RWPE2 (cell line): ENCODE results near the gene ERGIC1.

ENCODE experiments used
- ATAC-seq: fragments of 200-7000 bp; cut with Tn5 transposase; 3 replicates; pipeline ENCODE4 v1.9.1; 2021; ENCODE audit warnings: low read depth
- DNase-seq: peaks from one replicate; pipeline ENCODE4 v3.0.0-alpha.2; 2020; ENCODE audit warnings: low spot score
- H3K27ac ChIP-seq: fragments of 450-650 bp; 2 replicates; pipeline ENCODE4 v1.5.1; 2017; ENCODE audit warnings: mild to moderate bottlenecking; ENCODE audit not compliant: poor library complexity, severe bottlenecking
- H3K27me3 ChIP-seq: fragments of 250-450 bp; sonication (Bioruptor Pico); 2 replicates; pipeline ENCODE4 v1.5.1; 2021; ENCODE audit warnings: mild to moderate bottlenecking, moderate library complexity; ENCODE audit not compliant: insufficient read depth, poor library complexity, severe bottlenecking
- H3K36me3 ChIP-seq: fragments of 250-450 bp; sonication (Bioruptor Pico); 2 replicates; pipeline ENCODE4 v1.5.1; 2020; ENCODE audit warnings: low read depth, mild to moderate bottlenecking, moderate library complexity
- H3K4me1 ChIP-seq: fragments of 250-450 bp; sonication (Bioruptor Pico); 2 replicates; pipeline ENCODE4 v1.5.1; 2021; ENCODE audit warnings: mild to moderate bottlenecking, moderate library complexity; ENCODE audit not compliant: insufficient read depth, poor library complexity, severe bottlenecking
- H3K4me3 ChIP-seq: fragments of 250-450 bp; sonication (Bioruptor Pico); 2 replicates; pipeline ENCODE4 v1.5.1; 2021; ENCODE audit warnings: mild to moderate bottlenecking, moderate library complexity; ENCODE audit not compliant: severe bottlenecking
- H3K9me3 ChIP-seq: fragments of 250-450 bp; sonication (Bioruptor Pico); 2 replicates; pipeline ENCODE4 v1.5.1; 2021; ENCODE audit warnings: mild to moderate bottlenecking, moderate library complexity; ENCODE audit not compliant: severe bottlenecking
- CTCF ChIP-seq: fragments of 450-650 bp; IDR thresholded peaks from one replicate; pipeline ENCODE4 v1.5.1; 2017; ENCODE audit warnings: mild to moderate bottlenecking, moderate library complexity; ENCODE audit not compliant: poor library complexity, severe bottlenecking

ERGIC1 gene

GRCh38 chr5:172873513-172873912 lies 39.5 kb downstream of the ERGIC1 start:
- H3K9me3 ChIP-seq, result no peaks in the 10 kb centered on the region
- peaks cover 54% of the 10 kb centered on the region for H3K4me1 ChIP-seq
- ATAC-seq (no peak), DNase-seq (no peak)
- no peak for TF ChIP-seq CTCF
- H3K4me3 ChIP-seq, result no peak overlapping the region
- no peaks in the 10 kb centered on the region for H3K27me3 ChIP-seq
- H3K27ac ChIP-seq, result peak overlapping the region; percentile 99
- peaks cover 32% of the 10 kb centered on the region for H3K36me3 ChIP-seq

DNA sequence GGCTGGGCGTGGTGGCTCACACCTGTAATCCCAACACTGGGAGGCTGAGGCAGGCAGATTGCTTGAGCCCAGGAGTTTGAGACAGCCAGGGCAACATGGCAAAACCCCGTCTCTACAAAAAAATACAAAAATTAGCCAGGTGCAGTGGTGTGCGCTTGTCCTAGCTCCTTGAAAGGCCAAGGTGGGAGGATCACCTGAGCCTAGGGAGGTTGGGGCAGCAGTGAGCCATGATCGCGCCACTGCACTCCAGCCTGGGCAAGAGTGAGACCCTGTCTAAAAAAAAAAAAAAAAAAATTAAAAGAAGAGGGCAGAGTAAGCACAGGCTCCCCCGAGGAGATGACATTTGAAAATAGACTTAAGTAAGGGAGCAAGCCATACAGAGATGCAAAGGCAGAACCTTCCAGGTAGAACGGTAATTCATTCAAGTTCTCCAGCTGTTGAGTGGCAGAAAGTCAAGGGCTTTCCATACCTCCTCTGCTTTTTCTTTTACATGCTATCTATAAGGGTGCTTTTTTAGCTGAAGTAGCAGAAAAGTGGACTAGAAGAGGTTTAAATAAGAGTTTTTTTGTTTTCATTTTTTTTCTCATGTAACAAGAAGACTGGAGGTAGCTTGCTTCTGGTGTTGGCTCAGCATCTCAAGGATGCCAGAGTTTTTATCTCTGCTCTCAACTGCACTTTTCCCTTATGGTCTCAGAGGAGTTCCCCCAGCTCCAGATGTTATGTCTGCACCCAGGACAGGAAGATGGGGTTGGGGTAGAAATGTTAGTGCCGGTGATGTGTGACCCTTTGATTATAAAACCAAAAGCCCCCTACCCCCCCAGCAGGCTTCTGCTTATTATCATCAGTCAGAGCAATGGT lies 40.8 kb downstream of the ERGIC1 start:
- H3K4me1 ChIP-seq, result peaks cover 41% of the 10 kb centered on the region
- DNase-seq (no peak), ATAC-seq (no peak)
- no peaks in the 10 kb centered on the region for H3K27me3 ChIP-seq
- H3K27ac ChIP-seq, result peak overlapping the region; percentile 99
- H3K9me3 ChIP-seq, result no peaks in the 10 kb centered on the region
- no peak overlapping the region for H3K4me3 ChIP-seq
- peaks cover 46% of the 10 kb centered on the region for H3K36me3 ChIP-seq
- TF ChIP-seq CTCF, result no peak

DNA sequence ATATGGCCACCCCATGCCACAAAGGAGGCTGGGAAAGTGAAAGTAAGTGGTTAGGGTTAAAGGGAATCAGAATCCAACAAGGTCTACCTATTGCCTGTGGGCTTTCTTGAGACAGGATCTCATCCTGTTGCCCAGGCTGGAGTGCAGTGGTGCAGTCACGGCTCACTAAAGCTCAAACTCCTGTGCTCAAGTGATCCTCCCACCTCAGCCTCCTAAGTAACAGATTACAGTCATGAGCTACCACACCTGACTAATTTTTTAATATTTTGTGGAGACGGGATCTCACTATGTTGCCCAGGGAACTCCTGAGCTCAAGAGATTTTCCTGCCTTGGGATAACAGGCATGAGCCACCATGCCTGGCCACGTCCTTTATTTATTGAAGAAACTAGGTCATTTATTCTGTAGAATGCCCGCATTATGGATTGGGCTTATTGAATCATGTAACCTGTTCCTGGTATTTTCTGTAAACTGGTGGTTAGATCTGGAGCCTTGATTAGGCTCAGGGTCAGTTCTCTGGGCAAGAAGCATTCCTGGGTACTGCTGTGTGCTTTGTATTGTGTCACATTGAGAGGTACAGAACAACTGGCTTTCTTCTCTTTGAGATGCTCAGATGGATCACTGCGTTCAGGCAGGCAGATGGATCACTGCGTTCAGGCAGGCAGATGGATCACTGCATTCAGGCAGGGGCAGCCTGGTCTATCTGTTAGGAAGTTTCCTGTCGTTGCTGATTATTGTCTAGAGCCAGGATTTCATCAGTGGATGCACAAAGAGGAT lies 41.6 kb downstream of the ERGIC1 start:
- H3K36me3 ChIP-seq, result peaks cover 54% of the 10 kb centered on the region
- H3K4me3 ChIP-seq, result no peak overlapping the region
- H3K27me3 ChIP-seq, result no peaks in the 10 kb centered on the region
- no peak for TF ChIP-seq CTCF
- no peak for DNase-seq
- no peaks in the 10 kb centered on the region for H3K9me3 ChIP-seq
- peak overlapping the region; percentile 99 for H3K27ac ChIP-seq
- H3K4me1 ChIP-seq, result peaks cover 33% of the 10 kb centered on the region
- ATAC-seq, result no peak

DNA sequence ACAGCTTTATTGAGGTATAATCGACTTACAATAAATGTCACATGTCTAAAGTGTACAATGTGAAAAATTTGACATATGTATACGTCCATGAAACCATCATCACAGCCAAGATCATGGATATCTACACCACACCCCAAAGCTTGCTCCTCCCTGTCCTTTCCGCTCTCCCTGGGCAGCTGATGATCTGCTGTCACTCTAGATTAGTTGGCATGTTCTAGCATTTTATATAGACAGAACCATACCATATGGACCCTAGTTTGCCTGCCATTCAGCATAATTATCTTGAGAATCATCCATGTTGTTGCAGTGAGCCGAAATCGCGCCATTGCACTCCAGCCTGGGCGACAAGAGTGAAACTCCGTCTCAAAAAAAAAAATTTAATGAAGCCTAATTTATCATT lies 42.5 kb downstream of the ERGIC1 start:
- no peaks in the 10 kb centered on the region for H3K9me3 ChIP-seq
- DNase-seq (no peak), ATAC-seq (no peak)
- peaks cover 24% of the 10 kb centered on the region for H3K4me1 ChIP-seq
- no peaks in the 10 kb centered on the region for H3K27me3 ChIP-seq
- no peak for TF ChIP-seq CTCF
- H3K36me3 ChIP-seq, result peaks cover 53% of the 10 kb centered on the region
- no peak overlapping the region for H3K4me3 ChIP-seq
- no peak overlapping the region for H3K27ac ChIP-seq
